ENCODE measurements around the gene SOBP. TPM values are rescaled to one million over a fixed set of nuclear protein-coding genes. Genes with fewer than 3 reads are reported as not detected.

Gene SOBP
- total and polyA plus RNA-seq, 2 experiments from 2014 or later = 1.5 to 3.0 TPM

- H3K79me2 ChIP-seq (replicated peaks; ENCODE audit: insufficient read depth) = 0 out of 2 replicates have a peak, but pooled peaks cover 5% of the 10 kb centered on the region
- no peaks in the 10 kb centered on the region for H3K9me2 ChIP-seq (ENCODE audit: insufficient read depth)
- no peaks in the 10 kb centered on the region for H4K20me1 ChIP-seq (replicated peaks; ENCODE audit: insufficient read depth)
- H3K36me3 ChIP-seq (ENCODE audit: insufficient read depth) = no peaks in the 10 kb centered on the region
- Mint-ChIP-seq H3K4me3 (no peak overlapping the region; the same call in 2 of the 3 replicates), H3K9me3 (no peaks in the 10 kb centered on the region; the same call in 2 of the 3 replicates), H3K36me3 (ENCODE audit: low read depth) (no peaks in the 10 kb centered on the region; the same call in 2 of the 3 replicates), H3K4me1 (peaks cover 14% of the 10 kb centered on the region), H3K27ac (no peak overlapping the region), H3K27me3 (ENCODE audit: insufficient read depth, low read depth, poor library complexity) (peaks cover 31% of the 10 kb centered on the region)
- 0 out of 2 replicates have a peak, but pooled peaks cover 9% of the 10 kb centered on the region for H3F3A ChIP-seq (replicated peaks; ENCODE audit: low read depth)
- no peak overlapping the region for H2AFZ ChIP-seq
- H3K4me2 ChIP-seq = peak overlapping the region; percentile 94
- no peak for ATAC-seq
- no peak overlapping the region for H3K27ac ChIP-seq (ENCODE audit: low read depth)
- H3K4me1 ChIP-seq (ENCODE audit: insufficient read depth) = peaks cover 35% of the 10 kb centered on the region
- peak overlapping the region; percentile 94 for H3K4me3 ChIP-seq
- peaks cover 60% of the 10 kb centered on the region for H3K27me3 ChIP-seq (ENCODE audit: insufficient read depth)
- no peak for DNase-seq (ENCODE audit: low spot score)
- TF ChIP-seq EZH2 (IDR thresholded peaks at IDR 0.05; ENCODE audit: low read depth, unreplicated experiment) (no peak), POLR2AphosphoS5 (IDR thresholded peaks at IDR 0.05; ENCODE audit: low read depth) (no peak), NANOG (IDR thresholded peaks at IDR 0.05; ENCODE audit: borderline replicate concordance) (no peak), CTCF (conservative IDR thresholded peaks at IDR 0.05; ENCODE audit: low read depth in 2 of 2) (no peak), JUNB (IDR thresholded peaks at IDR 0.05; ENCODE audit: unreplicated experiment) (no peak), ZNF331 (CRISPR knock-in tag; IDR thresholded peaks at IDR 0.05; ENCODE audit: low read depth) (no peak), ZNF462 (CRISPR knock-in tag; IDR thresholded peaks at IDR 0.05) (no peak), CREB1 (CRISPR knock-in tag; IDR thresholded peaks at IDR 0.05; ENCODE audit: low read depth) (no peak), EZH2phosphoT487 (IDR thresholded peaks at IDR 0.05; ENCODE audit: unreplicated experiment) (no peak), REST (IDR thresholded peaks at IDR 0.05; ENCODE audit: unreplicated experiment) (no peak), ETS1 (IDR thresholded peaks at IDR 0.05) (no peak), ZNF114 (CRISPR knock-in tag; IDR thresholded peaks at IDR 0.05) (no peak), STAT1 (IDR thresholded peaks at IDR 0.05; ENCODE audit: unreplicated experiment) (no peak)
Measured at GRCh38 chr6:107491760-107492660, 2.1 kb downstream of the SOBP start.
